ENCODE measurements around the gene IRF6. TPM values are rescaled to one million over a fixed set of nuclear protein-coding genes. Genes with fewer than 3 reads are reported as not detected.

IRF6 gene
- total RNA-seq, 4 donors from 2014 or later = 0.44 to 1.4 (median 1.0) TPM

DNA sequence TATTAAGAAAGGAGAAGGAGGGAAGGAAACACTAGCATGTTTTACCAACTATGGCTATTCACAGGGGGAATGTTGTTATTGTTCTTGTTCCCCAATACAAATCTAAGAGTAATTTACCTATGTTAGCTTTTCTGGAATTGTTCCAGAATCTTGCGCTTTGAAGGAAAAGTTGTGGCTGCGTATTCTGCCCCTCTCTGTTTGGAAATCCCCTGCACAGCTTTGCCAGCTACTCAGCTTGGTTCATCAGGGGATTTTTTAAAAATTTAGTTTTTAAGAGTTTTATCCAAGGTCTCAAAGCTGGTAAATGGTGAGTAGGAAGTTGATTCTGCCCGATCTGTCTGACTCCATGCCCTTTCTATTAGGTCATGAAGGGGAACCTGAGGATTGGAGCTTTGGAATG is 9.5 kb upstream of the IRF6 start:
- no peak for DNase-seq (ENCODE audit: low spot score)
- ATAC-seq (ENCODE audit: low FRiP score) = no peak
- TF ChIP-seq, protein P1, sequence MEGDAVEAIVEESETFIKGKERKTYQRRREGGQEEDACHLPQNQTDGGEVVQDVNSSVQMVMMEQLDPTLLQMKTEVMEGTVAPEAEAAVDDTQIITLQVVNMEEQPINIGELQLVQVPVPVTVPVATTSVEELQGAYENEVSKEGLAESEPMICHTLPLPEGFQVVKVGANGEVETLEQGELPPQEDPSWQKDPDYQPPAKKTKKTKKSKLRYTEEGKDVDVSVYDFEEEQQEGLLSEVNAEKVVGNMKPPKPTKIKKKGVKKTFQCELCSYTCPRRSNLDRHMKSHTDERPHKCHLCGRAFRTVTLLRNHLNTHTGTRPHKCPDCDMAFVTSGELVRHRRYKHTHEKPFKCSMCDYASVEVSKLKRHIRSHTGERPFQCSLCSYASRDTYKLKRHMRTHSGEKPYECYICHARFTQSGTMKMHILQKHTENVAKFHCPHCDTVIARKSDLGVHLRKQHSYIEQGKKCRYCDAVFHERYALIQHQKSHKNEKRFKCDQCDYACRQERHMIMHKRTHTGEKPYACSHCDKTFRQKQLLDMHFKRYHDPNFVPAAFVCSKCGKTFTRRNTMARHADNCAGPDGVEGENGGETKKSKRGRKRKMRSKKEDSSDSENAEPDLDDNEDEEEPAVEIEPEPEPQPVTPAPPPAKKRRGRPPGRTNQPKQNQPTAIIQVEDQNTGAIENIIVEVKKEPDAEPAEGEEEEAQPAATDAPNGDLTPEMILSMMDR (IDR thresholded peaks at IDR 0.05) = no peak

DNA sequence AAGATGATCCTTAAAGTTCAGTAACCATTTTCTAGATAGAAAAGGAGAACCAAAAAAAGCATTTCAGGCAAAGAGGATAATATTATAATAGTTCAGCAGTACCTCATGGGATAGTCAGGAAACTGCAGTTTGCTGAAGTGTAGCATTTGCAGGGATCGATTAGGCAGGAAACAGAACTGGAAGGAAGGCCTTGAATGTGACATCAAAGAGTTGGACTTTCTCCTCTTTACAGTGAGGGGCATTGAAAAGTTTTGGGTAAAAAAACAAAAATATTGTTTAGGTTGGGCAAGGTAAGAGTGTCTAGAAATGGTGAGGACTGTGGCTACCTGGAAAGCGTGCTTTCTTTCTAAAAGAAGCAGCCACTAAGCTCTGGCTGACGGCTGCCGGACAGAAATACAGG is 8.0 kb upstream of the IRF6 start:
- TF ChIP-seq, protein P1 (IDR thresholded peaks at IDR 0.05) = no peak
- DNase-seq (ENCODE audit: low spot score) = no peak
- ATAC-seq (ENCODE audit: low FRiP score) = no peak

DNA sequence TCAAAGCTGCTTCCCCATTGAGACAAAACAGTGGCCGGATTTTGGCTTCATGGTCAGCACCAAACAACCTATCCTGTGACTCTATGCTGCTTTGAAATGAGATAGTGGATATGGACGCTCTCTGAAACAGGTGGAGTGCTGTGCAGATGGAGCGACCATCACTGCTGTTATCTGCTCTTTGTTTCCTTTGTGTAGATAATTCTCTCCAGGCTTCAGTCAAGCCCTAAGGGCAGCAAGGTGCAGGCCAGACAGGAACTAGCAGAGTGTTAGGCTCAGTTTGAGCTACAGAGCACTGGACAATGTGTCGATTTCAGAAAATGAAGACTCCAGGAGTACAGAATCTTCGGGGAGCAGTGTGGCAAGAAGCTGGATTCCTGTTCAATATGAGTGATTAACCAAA is 4.8 kb upstream of the IRF6 start:
- TF ChIP-seq, protein P1 (IDR thresholded peaks at IDR 0.05) = no peak

DNA sequence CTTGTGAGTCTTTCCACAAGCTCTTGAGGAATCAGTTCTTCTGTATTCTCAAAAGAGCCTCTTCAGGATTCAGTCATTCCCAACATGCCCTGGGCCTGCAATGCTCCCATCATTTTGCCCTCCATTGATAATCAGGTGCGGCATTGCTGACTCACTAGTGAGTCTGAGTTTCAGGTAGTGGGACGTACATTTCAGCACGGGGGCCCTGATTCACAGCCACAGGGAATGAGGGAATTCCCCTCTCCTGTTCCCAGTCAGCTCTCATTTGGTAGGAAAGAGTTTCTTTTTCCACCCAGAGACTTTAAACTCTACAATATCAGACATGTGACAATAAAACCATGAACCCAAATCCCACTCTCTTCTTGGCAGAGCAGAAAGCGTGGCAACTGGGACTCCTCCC is 3.7 kb upstream of the IRF6 start:
- ATAC-seq (ENCODE audit: low FRiP score) = no peak
- TF ChIP-seq, protein P1 (IDR thresholded peaks at IDR 0.05) = no peak

More for the DNA sequence above, 4.8 kb upstream of the IRF6 start:
- ATAC-seq (ENCODE audit: low FRiP score) = no peak
- DNase-seq (ENCODE audit: low spot score) = no peak

DNA sequence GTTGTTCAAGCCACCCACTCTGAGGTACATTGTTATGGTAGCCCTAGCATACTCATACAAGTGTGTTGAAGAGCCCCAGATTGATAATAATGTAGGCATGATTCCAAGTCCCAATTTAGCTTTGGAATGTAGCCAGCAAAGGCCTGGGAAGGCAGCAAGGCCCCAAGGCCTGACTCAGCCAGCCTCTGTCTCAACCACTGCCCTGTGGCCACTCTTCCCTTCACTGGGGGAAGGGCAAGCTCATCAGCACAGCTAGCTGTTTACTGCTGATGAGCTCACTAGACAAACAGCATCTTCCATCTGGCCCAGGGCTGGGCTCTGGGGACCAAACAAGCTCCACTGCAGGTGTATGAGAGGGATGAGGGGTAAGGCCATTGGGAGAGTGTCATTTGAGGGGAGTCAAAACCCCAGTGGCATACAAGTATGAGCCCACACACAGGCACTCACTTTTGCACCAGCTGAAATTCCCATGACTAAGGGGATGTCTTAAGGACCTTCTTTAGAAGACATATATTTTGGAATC is 2.2 kb upstream of the IRF6 start:
- TF ChIP-seq, protein P1 (IDR thresholded peaks at IDR 0.05) = no peak
- DNase-seq (ENCODE audit: low spot score) (no peak), ATAC-seq (ENCODE audit: low FRiP score) (no peak)

More for the DNA sequence above, 3.7 kb upstream of the IRF6 start:
- no peak for DNase-seq (ENCODE audit: low spot score)

DNA sequence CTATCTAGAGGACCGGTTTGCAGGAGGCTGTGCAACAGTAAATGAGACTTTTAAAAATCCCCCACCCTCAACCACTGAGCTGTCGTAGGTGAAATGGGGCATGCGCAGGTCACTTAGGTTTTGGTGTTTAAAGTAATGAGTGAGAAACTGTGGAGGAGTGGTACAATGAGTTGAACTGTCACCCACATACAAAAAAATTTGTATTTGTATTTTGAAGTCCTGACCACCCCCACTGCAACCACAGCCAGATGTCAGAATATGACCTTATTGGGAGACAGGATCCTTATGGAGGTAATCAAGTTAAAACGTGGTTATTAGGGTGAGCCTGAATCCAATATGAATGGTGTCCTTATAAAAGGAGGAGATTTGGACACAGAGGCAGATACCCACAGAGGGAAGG is 1.6 kb upstream of the IRF6 start:
- ATAC-seq (ENCODE audit: low FRiP score) (no peak), DNase-seq (ENCODE audit: low spot score) (no peak)
- TF ChIP-seq, protein P1 (IDR thresholded peaks at IDR 0.05) = no peak

DNA sequence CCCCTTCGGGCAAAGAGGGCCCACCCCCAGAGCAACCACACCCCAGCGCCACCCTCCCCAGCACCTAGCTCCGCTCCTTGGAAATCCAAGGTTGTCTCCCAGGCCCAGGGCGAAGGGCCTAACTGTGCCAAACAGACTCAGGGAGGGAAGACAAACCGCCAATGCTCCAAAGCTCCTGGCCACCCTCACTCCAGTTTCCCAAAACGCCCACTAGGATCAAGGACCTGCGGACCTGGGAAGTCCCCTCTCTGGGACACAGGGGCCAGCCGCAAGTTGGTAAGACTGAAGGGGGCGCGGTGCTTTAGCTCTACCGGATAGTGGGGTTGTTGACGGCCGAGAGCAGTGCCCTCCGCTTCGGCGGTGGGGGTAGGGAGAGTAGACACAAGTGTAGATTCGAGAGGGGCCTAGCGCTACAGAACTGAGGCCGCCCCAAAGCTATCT is 581 bp downstream of the IRF6 start:
- TF ChIP-seq, protein P1 (IDR thresholded peaks at IDR 0.05) = no peak
- no peak for DNase-seq (ENCODE audit: low spot score)
- no peak for ATAC-seq (ENCODE audit: low FRiP score)
